DOHH2 (cell line): ENCODE data around the gene MICU2.

Source experiments
- H3F3A ChIP-seq: fragments of 200-600 bp; sonication (generic), shearing (Covaris generic); 2 replicates; pipeline ENCODE4 v1.6.0; 2016; ENCODE audit warnings: antibody characterized with exemption, mild to moderate bottlenecking; ENCODE audit not compliant: control insufficient read depth, insufficient read depth
- H3K27ac ChIP-seq: fragments of 200-600 bp; sonication (generic); 2 replicates; pipeline ENCODE4 v1.5.1; 2014; ENCODE audit warnings: low read depth, mild to moderate bottlenecking, low read length, moderate library complexity
- H3K27me3 ChIP-seq: fragments of 200-600 bp; sonication (generic); 2 replicates; pipeline ENCODE4 v1.6.1; 2014; ENCODE audit warnings: mild to moderate bottlenecking, low read length, mixed read lengths; ENCODE audit not compliant: control insufficient read depth
- H3K36me3 ChIP-seq: fragments of 200-600 bp; sonication (generic); 2 replicates; pipeline ENCODE4 v1.6.1; 2014; ENCODE audit warnings: mild to moderate bottlenecking, low read length, moderate library complexity, mixed read lengths; ENCODE audit not compliant: control insufficient read depth
- H3K4me1 ChIP-seq: fragments of 200-600 bp; sonication (generic); 2 replicates; pipeline ENCODE4 v1.6.1; 2014; ENCODE audit warnings: mild to moderate bottlenecking, low read length, mixed read lengths; ENCODE audit not compliant: control insufficient read depth
- H3K4me2 ChIP-seq: fragments of 200-600 bp; sonication (generic); 2 replicates; pipeline ENCODE4 v1.6.0; 2014; ENCODE audit warnings: mild to moderate bottlenecking, low read length, moderate library complexity
- H3K4me3 ChIP-seq: fragments of 200-600 bp; sonication (generic); 2 replicates; pipeline ENCODE4 v1.5.1; 2014; ENCODE audit warnings: mild to moderate bottlenecking, low read length, mixed read lengths
- H3K79me2 ChIP-seq: fragments of 200-600 bp; sonication (generic); 2 replicates; pipeline ENCODE4 v1.6.1; 2014; ENCODE audit warnings: mild to moderate bottlenecking, low read length, mixed read lengths; ENCODE audit not compliant: control insufficient read depth
- H3K9me2 ChIP-seq: fragments of 200-600 bp; sonication (generic); replicated peaks from 2 replicates; pipeline ENCODE4 v1.6.1; 2014; ENCODE audit warnings: mild to moderate bottlenecking, low read length, mixed read lengths; ENCODE audit not compliant: control insufficient read depth
- H3K9me3 ChIP-seq: fragments of 200-600 bp; sonication (generic); 2 replicates; pipeline ENCODE4 v1.6.1; 2014; ENCODE audit warnings: antibody characterized with exemption, low read length, mixed read lengths; ENCODE audit not compliant: control insufficient read depth, insufficient read depth
- H4K20me1 ChIP-seq: fragments of 200-600 bp; sonication (generic); 2 replicates; pipeline ENCODE4 v1.6.0; 2014; ENCODE audit warnings: low read depth, mild to moderate bottlenecking, antibody characterized with exemption, low read length, moderate library complexity; ENCODE audit not compliant: control insufficient read depth, insufficient read depth
- CTCF ChIP-seq: fragments of 200-600 bp; sonication (generic); IDR thresholded peaks from one replicate; pipeline ENCODE4 v1.5.1; 2014; ENCODE audit warnings: antibody characterized with exemption, mild to moderate bottlenecking, low read depth, low read length; ENCODE audit not compliant: poor library complexity, severe bottlenecking
- EZH2phosphoT487 ChIP-seq: fragments of 200-600 bp; sonication (generic); IDR thresholded peaks from 2 replicates; pipeline ENCODE4 v1.6.1; 2017; ENCODE audit warnings: borderline replicate concordance, mild to moderate bottlenecking, antibody characterized with exemption, low read length, moderate library complexity, mixed read lengths

Gene MICU2

GRCh38 chr13:21522847-21523246, 81.1 kb downstream of the MICU2 start:
- Histone ChIP-seq H3K9me3 (no peaks in the 10 kb centered on the region), H4K20me1 (no peaks in the 10 kb centered on the region), H3F3A (no peaks in the 10 kb centered on the region), H3K36me3 (peaks cover 26% of the 10 kb centered on the region), H3K27ac (no peak overlapping the region), H3K4me2 (no peak overlapping the region), H3K9me2 (no peaks in the 10 kb centered on the region), H3K79me2 (no peaks in the 10 kb centered on the region), H3K4me3 (no peak overlapping the region), H3K4me1 (no peaks in the 10 kb centered on the region), H3K27me3 (no peaks in the 10 kb centered on the region)
- no peak for TF ChIP-seq CTCF
- no peak for TF ChIP-seq EZH2phosphoT487

- no peak for TF ChIP-seq CTCF
- TF ChIP-seq EZH2phosphoT487 = no peak
- no peak overlapping the region for H3K4me2 ChIP-seq
- no peak overlapping the region for H3K4me3 ChIP-seq
- H3K27ac ChIP-seq = no peak overlapping the region
- no peaks in the 10 kb centered on the region for H3K4me1 ChIP-seq
- peaks cover 25% of the 10 kb centered on the region for H3K36me3 ChIP-seq
- H3K27me3 ChIP-seq = no peaks in the 10 kb centered on the region
- no peaks in the 10 kb centered on the region for H3F3A ChIP-seq
- H3K79me2 ChIP-seq = no peaks in the 10 kb centered on the region
- no peaks in the 10 kb centered on the region for H3K9me2 ChIP-seq
- no peaks in the 10 kb centered on the region for H4K20me1 ChIP-seq
- H3K9me3 ChIP-seq = no peaks in the 10 kb centered on the region
Measured at GRCh38 chr13:21522130-21522529, 81.8 kb downstream of the MICU2 start.

GRCh38 chr13:21518617-21519144, 85.3 kb downstream of the MICU2 start:
- Histone ChIP-seq H3F3A (no peaks in the 10 kb centered on the region), H3K4me2 (no peak overlapping the region), H3K4me3 (no peak overlapping the region), H3K27me3 (no peaks in the 10 kb centered on the region), H3K9me2 (no peaks in the 10 kb centered on the region), H3K27ac (no peak overlapping the region), H3K36me3 (peaks cover 21% of the 10 kb centered on the region; the same call in 1 of the 2 replicates), H3K79me2 (no peaks in the 10 kb centered on the region), H4K20me1 (no peaks in the 10 kb centered on the region), H3K9me3 (no peaks in the 10 kb centered on the region), H3K4me1 (no peaks in the 10 kb centered on the region)
- no peak for TF ChIP-seq EZH2phosphoT487
- no peak for TF ChIP-seq CTCF
